Adrenal gland (tissue), 5 donors: ENCODE measurements around the gene DLGAP1.

Experiments
- POLR2A ChIP-seq, 2 donors: fragments of 450-650 bp; IDR thresholded peaks; one replicate each; pipeline ENCODE4 v1.6.1; 2017; ENCODE audit warnings: antibody characterized with exemption in 2 of 2, mild to moderate bottlenecking in 2 of 2, moderate library complexity in 1 of 2
- TF ChIP-seq, protein P1 (sequence below), 6 experiments: fragments of 450-650 bp in 4 of 6; fragments of 200-600 bp in 2 of 6; sonication (generic) in 1 of 6; IDR thresholded peaks; 1 replicate in 5 of 6; 2 replicates in 1 of 6; pipeline versions ENCODE4 v1.5.1 to v1.8.0; 2016 to 2021; ENCODE audit warnings: antibody characterized with exemption in 6 of 6, mild to moderate bottlenecking in 2 of 6, moderate library complexity in 1 of 6
- donor health status: DM: no; HTN: no; CAD: no.

DNA sequence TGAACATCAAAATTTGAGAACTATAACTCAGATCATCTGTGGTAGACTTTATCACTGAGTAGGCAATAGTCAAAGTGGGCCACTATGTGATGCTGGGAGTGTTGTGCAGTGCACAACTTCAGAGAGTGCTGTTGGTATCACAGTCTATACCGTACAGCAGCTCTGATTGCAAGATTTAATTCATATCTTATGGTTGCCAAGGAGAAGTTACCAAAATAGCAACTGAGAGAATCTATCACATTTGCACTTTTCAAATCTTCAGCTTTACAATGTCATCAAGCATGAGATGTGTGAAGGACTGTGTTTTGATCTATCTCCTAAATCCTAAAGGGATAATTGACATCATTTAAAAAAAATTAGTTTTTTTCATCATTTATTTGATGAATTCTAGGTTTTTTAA is 216.1 kb downstream of the DLGAP1 start:
- TF ChIP-seq POLR2A (IDR thresholded peaks at IDR 0.05): no peak
- TF ChIP-seq, protein P1, sequence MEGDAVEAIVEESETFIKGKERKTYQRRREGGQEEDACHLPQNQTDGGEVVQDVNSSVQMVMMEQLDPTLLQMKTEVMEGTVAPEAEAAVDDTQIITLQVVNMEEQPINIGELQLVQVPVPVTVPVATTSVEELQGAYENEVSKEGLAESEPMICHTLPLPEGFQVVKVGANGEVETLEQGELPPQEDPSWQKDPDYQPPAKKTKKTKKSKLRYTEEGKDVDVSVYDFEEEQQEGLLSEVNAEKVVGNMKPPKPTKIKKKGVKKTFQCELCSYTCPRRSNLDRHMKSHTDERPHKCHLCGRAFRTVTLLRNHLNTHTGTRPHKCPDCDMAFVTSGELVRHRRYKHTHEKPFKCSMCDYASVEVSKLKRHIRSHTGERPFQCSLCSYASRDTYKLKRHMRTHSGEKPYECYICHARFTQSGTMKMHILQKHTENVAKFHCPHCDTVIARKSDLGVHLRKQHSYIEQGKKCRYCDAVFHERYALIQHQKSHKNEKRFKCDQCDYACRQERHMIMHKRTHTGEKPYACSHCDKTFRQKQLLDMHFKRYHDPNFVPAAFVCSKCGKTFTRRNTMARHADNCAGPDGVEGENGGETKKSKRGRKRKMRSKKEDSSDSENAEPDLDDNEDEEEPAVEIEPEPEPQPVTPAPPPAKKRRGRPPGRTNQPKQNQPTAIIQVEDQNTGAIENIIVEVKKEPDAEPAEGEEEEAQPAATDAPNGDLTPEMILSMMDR (IDR thresholded peaks at IDR 0.05): no peak
